DND-41 (cell line): ENCODE measurements around the gene PLSCR4.

ENCODE experiments used
- ATAC-seq: fragments of 200-7000 bp; cut with Tn5 transposase; 3 replicates; pipeline ENCODE4 v1.9.1; 2021; ENCODE audit warnings: low read depth; ENCODE audit not compliant: insufficient read depth
- DNase-seq: peaks from one replicate; pipeline ENCODE4 v3.0.0-alpha.2; 2020
- H2AFZ ChIP-seq: 2 replicates; pipeline ENCODE4 v1.6.0; 2012; ENCODE audit warnings: low read depth, low read length
- H3K27ac ChIP-seq: 2 replicates; pipeline ENCODE4 v1.5.1; 2012; ENCODE audit warnings: low read length, inconsistent platforms
- H3K27me3 ChIP-seq: fragments of 200-600 bp; sonication (generic); 2 replicates; pipeline ENCODE4 v1.6.0; 2012; ENCODE audit warnings: low read length, mild to moderate bottlenecking, inconsistent platforms; ENCODE audit not compliant: insufficient read depth, poor library complexity
- H3K36me3 ChIP-seq: 2 replicates; pipeline ENCODE4 v1.5.1; 2012; ENCODE audit warnings: low read length, inconsistent platforms; ENCODE audit not compliant: insufficient read depth
- H3K4me1 ChIP-seq: 2 replicates; pipeline ENCODE4 v1.5.1; 2012; ENCODE audit warnings: mild to moderate bottlenecking, low read length; ENCODE audit not compliant: insufficient read depth
- H3K4me2 ChIP-seq: 2 replicates; pipeline ENCODE4 v1.6.0; 2012; ENCODE audit warnings: mild to moderate bottlenecking, moderate library complexity, low read length, inconsistent platforms; ENCODE audit not compliant: insufficient read depth
- H3K4me3 ChIP-seq, 2 experiments: fragments of 200-600 bp in 1 of 2; shearing (Covaris generic) in 1 of 2; 2 replicates each; pipeline ENCODE4 v1.5.1; 2012 to 2016; ENCODE audit warnings: inconsistent platforms in 2 of 2, low read length in 2 of 2, mild to moderate bottlenecking in 2 of 2, low read depth in 1 of 2, moderate library complexity in 1 of 2
- H3K79me2 ChIP-seq: 2 replicates; pipeline ENCODE4 v1.6.0; 2012; ENCODE audit warnings: low read length, inconsistent platforms; ENCODE audit not compliant: insufficient read depth
- H3K9ac ChIP-seq: 2 replicates; pipeline ENCODE4 v1.6.0; 2012; ENCODE audit warnings: low read depth, mild to moderate bottlenecking, inconsistent platforms, low read length, moderate library complexity
- H3K9me3 ChIP-seq: 2 replicates; pipeline ENCODE4 v1.5.1; 2012; ENCODE audit warnings: low read length, moderate library complexity, mild to moderate bottlenecking, inconsistent platforms; ENCODE audit not compliant: insufficient read depth, severe bottlenecking
- H4K20me1 ChIP-seq: 2 replicates; pipeline ENCODE4 v1.6.0; 2012; ENCODE audit warnings: low read length; ENCODE audit not compliant: insufficient read depth
- EZH2 ChIP-seq: IDR thresholded peaks from 3 replicates; pipeline ENCODE4 v1.6.1; 2012; ENCODE audit warnings: borderline replicate concordance, low read depth, mild to moderate bottlenecking, moderate library complexity, low read length, inconsistent platforms; ENCODE audit not compliant: severe bottlenecking
- TF ChIP-seq, protein P1 (sequence below): IDR thresholded peaks from 2 replicates; pipeline ENCODE4 v1.5.1; 2012; ENCODE audit warnings: borderline replicate concordance, low read length, moderate library complexity, mild to moderate bottlenecking; ENCODE audit not compliant: poor library complexity, severe bottlenecking; ENCODE audit errors: extremely low read depth

The PLSCR4 gene

DNA sequence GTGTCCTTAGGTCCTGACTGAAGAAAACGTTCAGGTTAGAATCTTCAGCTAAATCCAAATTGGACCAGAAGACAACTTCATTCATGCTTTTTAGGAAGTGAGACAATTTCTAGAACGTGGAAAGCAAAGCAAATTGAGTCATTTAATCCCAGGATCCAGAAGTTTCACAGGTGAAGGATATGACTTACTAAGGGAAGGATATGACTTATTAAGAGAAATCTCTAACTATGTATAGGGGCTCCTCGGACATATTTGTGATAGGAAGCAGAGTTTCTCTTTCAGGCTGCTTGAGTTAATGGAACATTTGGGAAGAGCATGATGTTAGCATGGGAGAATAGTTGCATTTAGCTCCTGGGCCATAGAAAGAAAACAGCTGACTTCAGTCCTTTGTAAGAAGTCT is 73.8 kb downstream of the PLSCR4 start:
- H3K79me2 ChIP-seq = no peaks in the 10 kb centered on the region
- H3K9ac ChIP-seq = no peak overlapping the region
- no peak overlapping the region for H2AFZ ChIP-seq
- H3K27me3 ChIP-seq = no peaks in the 10 kb centered on the region
- H3K27ac ChIP-seq = no peak overlapping the region
- H3K9me3 ChIP-seq = no peaks in the 10 kb centered on the region
- no peaks in the 10 kb centered on the region for H4K20me1 ChIP-seq
- DNase-seq (no peak), ATAC-seq (no peak)
- no peaks in the 10 kb centered on the region for H3K36me3 ChIP-seq
- H3K4me2 ChIP-seq = no peak overlapping the region
- H3K4me1 ChIP-seq = no peaks in the 10 kb centered on the region
- no peak overlapping the region for H3K4me3 ChIP-seq
- no peak for TF ChIP-seq EZH2
- TF ChIP-seq, protein P1, sequence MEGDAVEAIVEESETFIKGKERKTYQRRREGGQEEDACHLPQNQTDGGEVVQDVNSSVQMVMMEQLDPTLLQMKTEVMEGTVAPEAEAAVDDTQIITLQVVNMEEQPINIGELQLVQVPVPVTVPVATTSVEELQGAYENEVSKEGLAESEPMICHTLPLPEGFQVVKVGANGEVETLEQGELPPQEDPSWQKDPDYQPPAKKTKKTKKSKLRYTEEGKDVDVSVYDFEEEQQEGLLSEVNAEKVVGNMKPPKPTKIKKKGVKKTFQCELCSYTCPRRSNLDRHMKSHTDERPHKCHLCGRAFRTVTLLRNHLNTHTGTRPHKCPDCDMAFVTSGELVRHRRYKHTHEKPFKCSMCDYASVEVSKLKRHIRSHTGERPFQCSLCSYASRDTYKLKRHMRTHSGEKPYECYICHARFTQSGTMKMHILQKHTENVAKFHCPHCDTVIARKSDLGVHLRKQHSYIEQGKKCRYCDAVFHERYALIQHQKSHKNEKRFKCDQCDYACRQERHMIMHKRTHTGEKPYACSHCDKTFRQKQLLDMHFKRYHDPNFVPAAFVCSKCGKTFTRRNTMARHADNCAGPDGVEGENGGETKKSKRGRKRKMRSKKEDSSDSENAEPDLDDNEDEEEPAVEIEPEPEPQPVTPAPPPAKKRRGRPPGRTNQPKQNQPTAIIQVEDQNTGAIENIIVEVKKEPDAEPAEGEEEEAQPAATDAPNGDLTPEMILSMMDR = no peak

DNA sequence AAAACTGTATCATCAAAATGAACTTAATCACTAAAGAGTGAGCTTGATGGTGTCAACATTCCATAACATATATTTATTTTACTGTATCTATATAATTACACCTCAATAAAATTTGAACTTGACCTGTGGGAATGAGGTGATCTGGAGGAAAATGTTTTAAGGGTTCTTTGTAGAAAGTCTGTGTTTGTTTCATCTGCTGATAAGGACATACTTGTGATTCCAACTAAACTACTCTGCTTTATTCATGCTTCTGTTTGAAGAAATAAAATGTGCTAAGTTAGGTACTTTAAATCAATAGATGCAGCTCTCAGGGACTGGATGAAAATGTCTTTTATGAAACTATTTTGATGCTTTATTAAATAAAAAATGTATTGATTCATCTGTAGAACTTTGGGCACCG is 78.3 kb downstream of the PLSCR4 start:
- ATAC-seq (no peak), DNase-seq (no peak)
- Histone ChIP-seq H3K4me1 (no peaks in the 10 kb centered on the region), H4K20me1 (no peaks in the 10 kb centered on the region), H3K79me2 (no peaks in the 10 kb centered on the region), H3K4me2 (no peak overlapping the region), H3K4me3 (no peak overlapping the region), H3K36me3 (no peaks in the 10 kb centered on the region), H3K9me3 (no peaks in the 10 kb centered on the region), H3K27ac (no peak overlapping the region), H3K27me3 (no peaks in the 10 kb centered on the region), H2AFZ (no peak overlapping the region), H3K9ac (no peak overlapping the region)
- TF ChIP-seq EZH2 = no peak
- TF ChIP-seq, protein P1 = no peak

DNA sequence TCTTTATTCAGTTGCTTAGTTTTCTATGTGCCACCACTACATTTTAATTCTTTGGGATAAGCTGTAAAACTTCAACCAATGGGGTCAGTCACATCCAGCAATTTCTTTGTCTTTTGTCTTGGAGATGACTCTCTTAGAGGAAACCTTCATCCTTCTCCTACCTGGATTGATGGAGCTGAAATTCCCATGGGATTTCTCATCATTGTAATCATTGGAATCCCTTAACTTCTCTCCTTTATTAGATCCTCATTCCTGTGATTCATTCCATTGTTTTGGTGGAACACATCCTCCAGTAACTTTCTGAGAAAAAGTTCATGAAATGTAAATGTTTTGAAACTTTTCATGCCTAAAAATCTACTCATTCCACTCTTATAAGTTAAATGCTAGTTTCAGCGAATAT is 80.3 kb downstream of the PLSCR4 start:
- H4K20me1 ChIP-seq = no peaks in the 10 kb centered on the region
- DNase-seq (no peak), ATAC-seq (no peak)
- no peaks in the 10 kb centered on the region for H3K9me3 ChIP-seq
- H3K36me3 ChIP-seq = no peaks in the 10 kb centered on the region
- no peak overlapping the region for H3K27ac ChIP-seq
- TF ChIP-seq, protein P1 = no peak
- TF ChIP-seq EZH2 = no peak
- no peak overlapping the region for H2AFZ ChIP-seq
- H3K4me3 ChIP-seq = no peak overlapping the region
- no peaks in the 10 kb centered on the region for H3K4me1 ChIP-seq
- no peaks in the 10 kb centered on the region for H3K79me2 ChIP-seq
- H3K27me3 ChIP-seq = no peaks in the 10 kb centered on the region
- H3K4me2 ChIP-seq = no peak overlapping the region
- H3K9ac ChIP-seq = no peak overlapping the region

DNA sequence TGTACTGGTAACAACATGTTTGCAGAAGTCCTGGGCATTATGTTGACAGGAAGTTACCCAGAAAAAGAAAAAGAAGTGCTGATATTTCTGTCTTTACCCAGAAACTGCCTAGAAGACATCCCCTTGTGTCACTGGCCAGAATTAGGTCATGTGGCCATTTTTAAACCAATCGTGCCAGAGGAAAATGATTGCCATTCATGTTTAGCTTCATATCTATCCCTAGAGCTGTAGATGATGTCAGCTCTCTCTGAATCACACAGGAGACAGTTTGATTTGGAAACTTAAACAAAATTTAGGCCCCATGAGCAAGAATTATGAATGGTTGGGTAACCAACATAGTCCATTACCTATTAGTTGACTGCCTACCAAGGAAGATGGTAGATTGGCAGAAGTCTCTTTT is 81.0 kb downstream of the PLSCR4 start:
- Histone ChIP-seq H3K79me2 (no peaks in the 10 kb centered on the region), H3K9ac (no peak overlapping the region), H3K4me2 (no peak overlapping the region), H3K36me3 (no peaks in the 10 kb centered on the region), H3K27ac (no peak overlapping the region), H3K9me3 (no peaks in the 10 kb centered on the region), H2AFZ (no peak overlapping the region), H3K4me1 (no peaks in the 10 kb centered on the region), H3K4me3 (no peak overlapping the region), H4K20me1 (no peaks in the 10 kb centered on the region), H3K27me3 (no peaks in the 10 kb centered on the region)
- ATAC-seq (no peak), DNase-seq (no peak)
- TF ChIP-seq, protein P1 = no peak
- TF ChIP-seq EZH2 = no peak
